Measurements from ENCODE around the gene PRPH2. TPM values are rescaled to one million over a fixed set of nuclear protein-coding genes. Genes with fewer than 3 reads are reported as not detected.
"Not testable (repeated sequence)": the region's sequence is repeated elsewhere in the genome, so short reads cannot be mapped to it uniquely, and the experiment has no call there.

Gene PRPH2
- polyA plus RNA-seq, 3 donors = 0.54 to 0.77 (median 0.67) TPM

- no peak overlapping the region for H3K27ac ChIP-seq (ENCODE audit: low read depth, low read length)
- 88 to 94% (median 92%) methylated on average over 9 to 11 of the region's 11 CpGs for WGBS, 3 donors
Observed at GRCh38 chr6:42708096-42708495, 14.3 kb downstream of the PRPH2 start.

- no peak overlapping the region for H3K27ac ChIP-seq (ENCODE audit: low read depth, low read length)
- 85 to 93% (median 90%) methylated on average over 7 of the region's 7 CpGs for WGBS, 3 donors
Observed at GRCh38 chr6:42707595-42707994, 14.8 kb downstream of the PRPH2 start.

GRCh38 chr6:42704937-42705374, 17.4 kb downstream of the PRPH2 start:
- WGBS, 3 donors = 75 to 94% (median 90%) methylated on average over 4 of the region's 4 CpGs
- no peak overlapping the region for H3K27ac ChIP-seq (ENCODE audit: low read depth, low read length)

- WGBS, 3 donors = 31 to 69% (median 67%) methylated on average over 24 of the region's 24 CpGs
- H3K27ac ChIP-seq (ENCODE audit: low read depth, low read length) = no peak overlapping the region
Observed at GRCh38 chr6:42704251-42704936, 18.0 kb downstream of the PRPH2 start.

GRCh38 chr6:42702786-42703185, 19.6 kb downstream of the PRPH2 start:
- 95 to 96% (median 95%) methylated on average over 3 of the region's 3 CpGs for WGBS, 3 donors
- not testable (repeated sequence) for H3K27ac ChIP-seq (ENCODE audit: low read depth, low read length)

GRCh38 chr6:42702200-42702599, 20.2 kb downstream of the PRPH2 start:
- 47 to 94% (median 87%) methylated on average over 2 of the region's 2 CpGs for WGBS, 3 donors
- no peak overlapping the region for H3K27ac ChIP-seq (ENCODE audit: low read depth, low read length)

- WGBS, 3 donors = 82 to 91% (median 86%) methylated on average over 13 of the region's 13 CpGs
- no peak overlapping the region for H3K27ac ChIP-seq (ENCODE audit: low read depth, low read length)
Observed at GRCh38 chr6:42698217-42698616, 24.2 kb downstream of the PRPH2 start.

GRCh38 chr6:42697268-42697655, 25.1 kb downstream of the PRPH2 start:
- WGBS, 3 donors = 87 to 96% (median 87%) methylated on average over 5 of the region's 5 CpGs
- no peak overlapping the region for H3K27ac ChIP-seq (ENCODE audit: low read depth, low read length)

- WGBS, 3 donors = 70 to 75% (median 71%) methylated on average over 7 of the region's 7 CpGs
Observed at GRCh38 chr6:42696526-42697267, 25.7 kb downstream of the PRPH2 start.

GRCh38 chr6:42694586-42694985, 27.8 kb downstream of the PRPH2 start:
- 68 to 82% (median 69%) methylated on average over 4 of the region's 4 CpGs for WGBS, 3 donors
- H3K27ac ChIP-seq (ENCODE audit: low read depth, low read length) = no peak overlapping the region

More at GRCh38 chr6:42696526-42697267, 25.7 kb downstream of the PRPH2 start:
- H3K27ac ChIP-seq (ENCODE audit: low read depth, low read length) = no peak overlapping the region

- no peak overlapping the region for H3K27ac ChIP-seq (ENCODE audit: low read depth, low read length)
- WGBS, 3 donors = 95 to 97% (median 96%) methylated on average over 2 of the region's 2 CpGs
Observed at GRCh38 chr6:42693725-42694323, 28.6 kb downstream of the PRPH2 start.

- H3K27ac ChIP-seq (ENCODE audit: low read depth, low read length) = no peak overlapping the region
- WGBS, 3 donors = 78 to 89% (median 78%) methylated on average over 4 of the region's 4 CpGs
Observed at GRCh38 chr6:42692137-42692911, 30.1 kb downstream of the PRPH2 start.

- WGBS, 3 donors = 42 to 58% (median 54%) methylated on average over 2 of the region's 2 CpGs
- no peak overlapping the region for H3K27ac ChIP-seq (ENCODE audit: low read depth, low read length)
Observed at GRCh38 chr6:42690872-42691271, 31.5 kb downstream of the PRPH2 start.

- 87 to 90% (median 88%) methylated on average over 5 of the region's 5 CpGs for WGBS, 3 donors
- H3K27ac ChIP-seq (ENCODE audit: low read depth, low read length) = no peak overlapping the region
Observed at GRCh38 chr6:42690151-42690702, 32.2 kb downstream of the PRPH2 start.

GRCh38 chr6:42689371-42689770, 33.0 kb downstream of the PRPH2 start:
- WGBS, 3 donors = 79 to 94% (median 91%) methylated on average over 7 of the region's 7 CpGs
- no peak overlapping the region for H3K27ac ChIP-seq (ENCODE audit: low read depth, low read length)

GRCh38 chr6:42688281-42688680, 34.1 kb downstream of the PRPH2 start:
- H3K27ac ChIP-seq (ENCODE audit: low read depth, low read length) = no peak overlapping the region
- 74 to 78% (median 76%) methylated on average over 3 of the region's 3 CpGs for WGBS, 3 donors

- 85 to 96% (median 91%) methylated on average over 5 of the region's 5 CpGs for WGBS, 3 donors
Observed at GRCh38 chr6:42679358-42679757, 43.0 kb downstream of the PRPH2 start.

GRCh38 chr6:42674780-42675179, 47.6 kb downstream of the PRPH2 start:
- 82 to 93% (median 88%) methylated on average over 3 of the region's 3 CpGs for WGBS, 3 donors
- no peak overlapping the region for H3K27ac ChIP-seq (ENCODE audit: low read depth, low read length)

More at GRCh38 chr6:42679358-42679757, 43.0 kb downstream of the PRPH2 start:
- no peak overlapping the region for H3K27ac ChIP-seq (ENCODE audit: low read depth, low read length)
